HCT116 (cell line): ENCODE results near the gene RBM20. TPM values are rescaled to one million over a fixed set of nuclear protein-coding genes. Genes with fewer than 3 reads are reported as not detected.

Experiments used
- ATAC-seq: fragments of 200-7000 bp; cut with Tn5 transposase; 2 replicates; pipeline ENCODE4 v1.9.1; 2020; ENCODE audit warnings: mild to moderate bottlenecking, moderate library complexity
- BruUV-seq: library from RNA; stranded (reverse); fragments of 400-500 nt; replicated peaks from 2 replicates; lab custom pipeline; 2021; lab: Mats Ljungman, UMichigan
- CTCF ChIA-PET: fragments of 300-600 bp; sonication (Branson Sonifier 250); formaldehyde crosslinking; loops from one replicate; lab custom pipeline; 2021; ENCODE audit warnings: antibody characterized with exemption; lab: Charles Lee
- POLR2A ChIA-PET: fragments of 300-600, 350-600 bp; sonication (Branson Sonifier 250); formaldehyde crosslinking; loops from one replicate; lab custom pipeline; 2021; ENCODE audit warnings: antibody characterized with exemption; lab: Charles Lee
- RAD21 ChIA-PET, 2 experiments: fragments of 300-600 bp; sonication (Branson Sonifier 250); formaldehyde crosslinking; loops; one replicate each; lab custom pipeline; 2023; ENCODE audit warnings: low total read pairs in 2 of 2; ENCODE audit not compliant: uncharacterized antibody in 2 of 2, unreplicated experiment in 2 of 2, low non-redundant PET in 1 of 2; lab: Charles Lee
- DNase-seq: peaks from one replicate; pipeline ENCODE4 v3.0.0-alpha.2; 2010; ENCODE audit warnings: low read depth, low spot score
- H2AFZ ChIP-seq: fragments of 200-600 bp; shearing (Covaris generic), sonication (generic); 2 replicates; pipeline ENCODE4 v1.6.1; 2017; ENCODE audit warnings: low read depth, mixed run types, mixed read lengths, antibody characterized with exemption, low read length; ENCODE audit not compliant: poor library complexity, severe bottlenecking
- H3K27ac ChIP-seq: 2 replicates; pipeline ENCODE4 v1.5.1; 2012; ENCODE audit warnings: low read depth, low read length
- H3K27me3 ChIP-seq: fragments of 200-600 bp; sonication (generic); 2 replicates; pipeline ENCODE4 v1.6.1; 2016; ENCODE audit warnings: mixed run types, low read length, mixed read lengths; ENCODE audit not compliant: insufficient read depth
- H3K36me3 ChIP-seq, 2 experiments: fragments of 200-500 bp in 1 of 2; fragments of 200-600 bp in 1 of 2; sonication (Bioruptor generic) in 1 of 2; sonication (generic) in 1 of 2; 2 replicates each; pipeline versions ENCODE4 v1.5.1 to v1.6.1; 2014 to 2016; ENCODE audit warnings: low read length in 2 of 2, inconsistent platforms in 1 of 2, mixed read lengths in 1 of 2, mixed run types in 1 of 2; ENCODE audit not compliant: insufficient read depth in 2 of 2, control insufficient read depth in 1 of 2
- H3K4me1 ChIP-seq, 2 experiments: fragments of 200-600 bp in 1 of 2; sonication (generic) in 1 of 2; 2 replicates each; pipeline versions ENCODE4 v1.5.1 to v1.6.1; 2012 to 2017; ENCODE audit warnings: low read length in 2 of 2, inconsistent platforms in 1 of 2, mild to moderate bottlenecking in 1 of 2, mixed read lengths in 1 of 2, mixed run types in 1 of 2, moderate library complexity in 1 of 2; ENCODE audit not compliant: insufficient read depth in 2 of 2, control insufficient read depth in 1 of 2
- H3K4me2 ChIP-seq: fragments of 200-600 bp; sonication (generic); 2 replicates; pipeline ENCODE4 v1.6.1; 2017; ENCODE audit warnings: mixed run types, low read length, mixed read lengths
- H3K4me3 ChIP-seq, 2 experiments: fragments of 200-600 bp in 1 of 2; sonication (generic) in 1 of 2; replicated peaks in 1 of 2; 2 replicates each; pipeline ENCODE4 v1.5.1; 2011 to 2016; ENCODE audit warnings: low read length in 2 of 2, control low read depth in 1 of 2, low read depth in 1 of 2, mild to moderate bottlenecking in 1 of 2, mixed read lengths in 1 of 2, mixed run types in 1 of 2
- H3K79me2 ChIP-seq: fragments of 200-600 bp; sonication (generic); 2 replicates; pipeline ENCODE4 v1.6.1; 2017; ENCODE audit warnings: mild to moderate bottlenecking, mixed run types, low read length, moderate library complexity, mixed read lengths; ENCODE audit not compliant: insufficient read depth
- H3K9ac ChIP-seq: fragments of 200-600 bp; sonication (generic); 2 replicates; pipeline ENCODE4 v1.6.1; 2016; ENCODE audit warnings: low read length, mixed read lengths
- H3K9me2 ChIP-seq: fragments of 200-600 bp; sonication (generic), shearing (Covaris generic); 2 replicates; pipeline ENCODE4 v1.6.1; 2017; ENCODE audit warnings: mixed run types, mild to moderate bottlenecking, moderate library complexity; ENCODE audit not compliant: insufficient read depth
- H3K9me3 ChIP-seq, 2 experiments: fragments of 200-500 bp in 1 of 2; fragments of 200-600 bp in 1 of 2; sonication (Bioruptor generic) in 1 of 2; sonication (generic) in 1 of 2; 2 replicates each; pipeline ENCODE4 v1.6.1; 2014 to 2017; ENCODE audit warnings: low read length in 2 of 2, mixed read lengths in 2 of 2, inconsistent platforms in 1 of 2, low read depth in 1 of 2, mild to moderate bottlenecking in 1 of 2, mixed run types in 1 of 2, moderate library complexity in 1 of 2; ENCODE audit not compliant: control insufficient read depth in 1 of 2, insufficient read depth in 1 of 2
- H4K20me1 ChIP-seq: fragments of 200-600 bp; sonication (generic), shearing (Covaris generic); 2 replicates; pipeline ENCODE4 v1.6.1; 2017; ENCODE audit warnings: mixed run types, mild to moderate bottlenecking, moderate library complexity; ENCODE audit not compliant: insufficient read depth
- ELF1 ChIP-seq: IDR thresholded peaks from 2 replicates; pipeline ENCODE4 v1.6.1; 2012; ENCODE audit warnings: low read depth, borderline replicate concordance
- REST ChIP-seq: IDR thresholded peaks from 2 replicates; pipeline ENCODE4 v1.6.1; 2012; ENCODE audit warnings: low read depth
- intact Hi-C: fragments of 100-400 bp; cut with micrococcal nuclease; formaldehyde crosslinking; loops from 2 replicates; pipeline ENCODE4 v1.10.0; 2022
- total RNA-seq: library from RNA; stranded (reverse); gene quantifications from one replicate; pipeline ENCODE4 v1.2.1, GENCODE V29; 2021; ENCODE audit not compliant: unreplicated experiment

RBM20 gene
- total RNA-seq, 1 experiment from 2014 or later = 2.0 TPM

GRCh38 chr10:110881247-110881646 lies 237.1 kb downstream of the RBM20 start:
- RAD21 ChIA-PET = no interaction called here

More at GRCh38 chr10:110881247-110881646, 237.1 kb downstream of the RBM20 start:
- DNase-seq (no peak), ATAC-seq (no peak)
- Histone ChIP-seq H3K9ac (no peak overlapping the region), H3K4me3 (no peak overlapping the region), H3K27ac (no peak overlapping the region), H3K9me2 (no peaks in the 10 kb centered on the region), H3K4me2 (no peak overlapping the region), H3K9me3 (no peaks in the 10 kb centered on the region), H3K27me3 (no peaks in the 10 kb centered on the region), H3K4me1 (no peaks in the 10 kb centered on the region), H3K36me3 (peaks cover 0 to 7% of the 10 kb centered on the region in 2 experiments; a peak in 1 of 4 replicates), H2AFZ (no peak overlapping the region)
- CTCF ChIA-PET = interaction anchor here (2.2 to 2.3 kb wide), 2 partner anchors 11 to 15 kb away, joined by 7 to 17 read pairs; no protein-coding TSS in a partner anchor
- POLR2A ChIA-PET = no interaction called here
- TF ChIP-seq REST (no peak), ELF1 (no peak)
- TF ChIP-seq, all 23 proteins: peak for 0
- BruUV-seq = no TSS peak
- intact Hi-C loops = no loop called here
- no peaks in the 10 kb centered on the region for H4K20me1 ChIP-seq
- H3K79me2 ChIP-seq = no peaks in the 10 kb centered on the region
